Calu3 (cell line): Measurements from ENCODE around the gene OCSTAMP. TPM values are rescaled to one million over a fixed set of nuclear protein-coding genes. Genes with fewer than 3 reads are reported as not detected.

Source experiments
- BruUV-seq: library from RNA; stranded (reverse); fragments of 400-500 nt; replicated peaks from 2 replicates; lab custom pipeline; 2021; lab: Mats Ljungman, UMichigan
- CTCF ChIA-PET: fragments of 300-600 bp; sonication (Branson Sonifier 250); formaldehyde crosslinking; loops from one replicate; lab custom pipeline; 2022; ENCODE audit warnings: antibody characterized with exemption; lab: Charles Lee
- DNase-seq: peaks from one replicate; pipeline ENCODE4 v3.0.0; 2022
- H3K27ac Mint-ChIP-seq: one replicate; pipeline ENCODE4 v1.8.0; 2022; ENCODE audit warnings: mixed read lengths; ENCODE audit not compliant: unreplicated experiment
- H3K27me3 Mint-ChIP-seq: one replicate; pipeline ENCODE4 v1.8.0; 2022; ENCODE audit warnings: mixed read lengths; ENCODE audit not compliant: unreplicated experiment
- H3K36me3 Mint-ChIP-seq: one replicate; pipeline ENCODE4 v1.8.0; 2022; ENCODE audit warnings: mild to moderate bottlenecking, moderate library complexity, mixed read lengths; ENCODE audit not compliant: insufficient read depth, unreplicated experiment
- H3K4me1 Mint-ChIP-seq: one replicate; pipeline ENCODE4 v1.8.0; 2022; ENCODE audit warnings: mild to moderate bottlenecking, low read depth, mixed read lengths; ENCODE audit not compliant: unreplicated experiment
- H3K4me3 Mint-ChIP-seq: one replicate; pipeline ENCODE4 v1.8.0; 2022; ENCODE audit warnings: mild to moderate bottlenecking, low read depth, moderate library complexity, mixed read lengths; ENCODE audit not compliant: unreplicated experiment
- H3K9me3 Mint-ChIP-seq: one replicate; pipeline ENCODE4 v1.8.0; 2022; ENCODE audit warnings: low read depth, mixed read lengths; ENCODE audit not compliant: unreplicated experiment
- intact Hi-C: fragments of 100-400 bp; cut with micrococcal nuclease; formaldehyde crosslinking; loops from one replicate; pipeline ENCODE4 v1.10.0; 2022; ENCODE audit not compliant: unreplicated experiment
- total RNA-seq: library from RNA; stranded (reverse); gene quantifications from 2 replicates; pipeline ENCODE4 v1.2.3, GENCODE V29; 2022
- TF ChIP-seq, protein P1 (sequence below): fragments of 200-600 bp; IDR thresholded peaks from one replicate; pipeline ENCODE4 v1.8.0; 2022; ENCODE audit warnings: antibody characterized with exemption; ENCODE audit not compliant: unreplicated experiment

The OCSTAMP gene
- total RNA-seq, 1 experiment from 2014 or later, result not detected

DNA sequence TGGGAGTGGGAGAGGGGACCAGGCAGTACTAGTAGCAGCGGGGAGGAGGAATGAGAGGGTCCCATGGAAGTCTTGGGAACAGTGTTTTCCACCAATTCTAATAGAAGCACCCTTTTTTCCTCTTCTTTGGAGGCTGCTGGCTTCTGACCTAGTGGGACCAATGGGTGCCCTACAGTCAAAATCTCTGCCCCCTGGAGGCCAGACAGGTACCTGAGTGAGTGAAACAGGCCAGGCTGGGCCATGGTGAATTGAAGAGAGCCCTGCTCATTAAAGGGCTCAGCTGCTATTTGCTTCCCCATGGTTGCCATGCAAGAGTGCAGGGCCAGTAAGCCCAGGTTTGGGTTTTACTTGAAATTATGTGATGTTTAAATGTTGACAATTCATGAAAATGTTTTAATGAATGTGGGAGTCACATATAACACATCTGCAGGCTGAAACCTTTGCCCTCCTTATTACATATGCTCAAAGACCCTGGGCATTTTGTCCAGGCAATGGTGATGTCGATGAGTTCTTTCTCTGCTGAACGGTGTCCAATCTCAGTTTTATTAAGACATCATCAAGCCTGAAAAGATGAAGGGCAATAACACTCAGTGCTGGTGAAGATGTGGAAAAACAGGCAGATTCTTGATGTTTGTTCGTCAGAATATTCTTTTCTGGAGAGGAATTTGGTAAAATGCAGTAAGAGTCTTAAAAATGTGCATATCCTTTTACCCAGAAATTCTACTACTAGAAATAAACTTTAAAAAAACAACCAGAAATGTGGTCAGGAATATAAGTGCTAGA is 42.3 kb upstream of the OCSTAMP start:
- Mint-ChIP-seq H3K9me3 (no peaks in the 10 kb centered on the region), H3K27ac (no peak overlapping the region), H3K4me3 (no peak overlapping the region), H3K36me3 (no peaks in the 10 kb centered on the region), H3K4me1 (no peaks in the 10 kb centered on the region), H3K27me3 (peaks cover 9% of the 10 kb centered on the region)
- intact Hi-C loops, result no loop called here
- TF ChIP-seq, protein P1, sequence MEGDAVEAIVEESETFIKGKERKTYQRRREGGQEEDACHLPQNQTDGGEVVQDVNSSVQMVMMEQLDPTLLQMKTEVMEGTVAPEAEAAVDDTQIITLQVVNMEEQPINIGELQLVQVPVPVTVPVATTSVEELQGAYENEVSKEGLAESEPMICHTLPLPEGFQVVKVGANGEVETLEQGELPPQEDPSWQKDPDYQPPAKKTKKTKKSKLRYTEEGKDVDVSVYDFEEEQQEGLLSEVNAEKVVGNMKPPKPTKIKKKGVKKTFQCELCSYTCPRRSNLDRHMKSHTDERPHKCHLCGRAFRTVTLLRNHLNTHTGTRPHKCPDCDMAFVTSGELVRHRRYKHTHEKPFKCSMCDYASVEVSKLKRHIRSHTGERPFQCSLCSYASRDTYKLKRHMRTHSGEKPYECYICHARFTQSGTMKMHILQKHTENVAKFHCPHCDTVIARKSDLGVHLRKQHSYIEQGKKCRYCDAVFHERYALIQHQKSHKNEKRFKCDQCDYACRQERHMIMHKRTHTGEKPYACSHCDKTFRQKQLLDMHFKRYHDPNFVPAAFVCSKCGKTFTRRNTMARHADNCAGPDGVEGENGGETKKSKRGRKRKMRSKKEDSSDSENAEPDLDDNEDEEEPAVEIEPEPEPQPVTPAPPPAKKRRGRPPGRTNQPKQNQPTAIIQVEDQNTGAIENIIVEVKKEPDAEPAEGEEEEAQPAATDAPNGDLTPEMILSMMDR, result no peak
- no TSS peak for BruUV-seq
- CTCF ChIA-PET, result no interaction called here
- peak; percentile 35 for DNase-seq

DNA sequence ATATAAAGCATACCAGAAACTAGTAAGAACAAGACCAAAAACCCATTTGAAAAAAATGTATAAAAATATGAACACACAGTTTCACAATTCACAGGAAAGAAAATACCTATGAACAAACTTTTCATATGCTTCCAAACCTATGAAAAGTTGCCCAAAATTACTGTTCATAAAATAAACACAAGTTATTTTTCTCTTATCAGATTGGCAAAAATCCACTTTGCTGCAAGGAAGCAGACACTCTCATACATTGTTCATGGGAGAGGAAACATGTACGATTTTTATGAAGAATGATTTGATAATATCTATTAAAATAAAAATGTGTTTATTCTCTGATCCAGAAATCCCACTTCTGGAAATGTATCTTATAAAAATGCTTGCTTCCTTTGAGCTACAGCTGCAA is 40.0 kb upstream of the OCSTAMP start:
- Mint-ChIP-seq H3K27me3 (peaks cover 6% of the 10 kb centered on the region), H3K9me3 (no peaks in the 10 kb centered on the region), H3K36me3 (no peaks in the 10 kb centered on the region), H3K4me1 (no peaks in the 10 kb centered on the region), H3K27ac (no peak overlapping the region), H3K4me3 (no peak overlapping the region)
- no TSS peak for BruUV-seq
- DNase-seq, result no peak
- TF ChIP-seq, protein P1, result no peak
- CTCF ChIA-PET, result interaction anchor here (0.6 to 1.7 kb wide), 5 partner anchors 22 to 470 kb away, joined by 3 to 6 read pairs (median 3); no protein-coding TSS in a partner anchor
- intact Hi-C loops, result no loop called here

DNA sequence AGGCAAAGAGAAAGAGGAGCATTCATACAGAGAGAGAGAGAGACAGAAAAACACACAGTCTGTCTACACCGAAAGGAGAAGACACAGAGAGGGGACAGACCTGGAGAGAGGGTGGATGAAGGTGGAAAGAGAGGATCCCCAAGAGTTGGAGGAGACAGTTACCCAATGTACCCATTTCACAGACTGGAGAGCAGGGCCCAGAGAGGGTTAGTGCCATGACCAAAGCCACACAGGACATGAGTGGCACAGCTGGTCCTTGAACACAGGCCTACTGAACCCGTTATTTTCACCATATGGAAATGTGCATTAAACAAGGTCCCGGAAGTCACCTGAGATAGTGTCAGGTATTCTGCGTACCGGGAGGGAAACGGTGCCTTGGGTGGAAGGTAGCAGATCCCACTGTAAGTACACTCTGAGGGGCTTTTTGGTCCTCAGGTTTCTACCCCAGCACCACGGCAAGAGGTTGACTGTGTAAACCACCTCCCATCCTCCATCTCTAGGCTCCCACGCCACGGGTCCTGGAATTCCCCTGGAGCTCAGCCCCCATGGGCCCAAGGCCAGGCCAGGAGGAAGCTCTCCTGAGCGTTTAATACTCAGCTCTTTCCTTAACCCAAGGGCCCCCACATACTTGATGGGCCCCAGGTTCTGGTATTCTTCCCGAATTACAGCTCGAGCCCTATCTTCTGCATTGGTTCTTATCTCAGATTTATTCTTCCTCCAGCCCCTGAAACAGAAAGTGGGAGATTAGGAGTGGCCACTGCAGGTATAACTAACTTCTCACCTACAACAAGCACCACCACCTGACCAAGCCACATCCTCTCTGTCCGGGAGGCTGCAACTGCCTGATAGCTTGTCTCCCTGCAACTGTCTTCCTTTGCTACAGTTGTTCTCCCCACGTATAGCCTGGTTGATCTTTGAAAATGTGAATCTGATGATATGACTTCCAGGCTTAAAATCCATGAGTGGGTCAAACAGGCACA is 38.4 kb upstream of the OCSTAMP start:
- intact Hi-C loops, result no loop called here
- no TSS peak for BruUV-seq
- H3K4me1 Mint-ChIP-seq, result no peaks in the 10 kb centered on the region
- DNase-seq, result no peak
- H3K36me3 Mint-ChIP-seq, result no peaks in the 10 kb centered on the region
- CTCF ChIA-PET, result no interaction called here
- TF ChIP-seq, protein P1, result no peak
- H3K4me3 Mint-ChIP-seq, result no peak overlapping the region
- H3K27me3 Mint-ChIP-seq, result no peaks in the 10 kb centered on the region
- H3K9me3 Mint-ChIP-seq, result no peaks in the 10 kb centered on the region
- H3K27ac Mint-ChIP-seq, result no peak overlapping the region

GRCh38 chr20:46587986-46588385 is 37.5 kb upstream of the OCSTAMP start:
- H3K9me3 Mint-ChIP-seq, result no peaks in the 10 kb centered on the region
- no TSS peak for BruUV-seq
- intact Hi-C loops, result no loop called here
- no peak for DNase-seq
- H3K36me3 Mint-ChIP-seq, result no peaks in the 10 kb centered on the region
- no peak overlapping the region for H3K27ac Mint-ChIP-seq
- H3K4me1 Mint-ChIP-seq, result no peaks in the 10 kb centered on the region
- TF ChIP-seq, protein P1, result no peak
- H3K27me3 Mint-ChIP-seq, result no peaks in the 10 kb centered on the region
- CTCF ChIA-PET, result no interaction called here
- no peak overlapping the region for H3K4me3 Mint-ChIP-seq
